NCI-H1436 treated with DMSO at 0.1 percent for 48 hours (cell line): ENCODE measurements around the gene RASA3.

Source experiments
- DNase-seq: peaks from one replicate; lab custom pipeline; 2025; lab: John Stamatoyannopoulos, UW

The RASA3 gene

DNA sequence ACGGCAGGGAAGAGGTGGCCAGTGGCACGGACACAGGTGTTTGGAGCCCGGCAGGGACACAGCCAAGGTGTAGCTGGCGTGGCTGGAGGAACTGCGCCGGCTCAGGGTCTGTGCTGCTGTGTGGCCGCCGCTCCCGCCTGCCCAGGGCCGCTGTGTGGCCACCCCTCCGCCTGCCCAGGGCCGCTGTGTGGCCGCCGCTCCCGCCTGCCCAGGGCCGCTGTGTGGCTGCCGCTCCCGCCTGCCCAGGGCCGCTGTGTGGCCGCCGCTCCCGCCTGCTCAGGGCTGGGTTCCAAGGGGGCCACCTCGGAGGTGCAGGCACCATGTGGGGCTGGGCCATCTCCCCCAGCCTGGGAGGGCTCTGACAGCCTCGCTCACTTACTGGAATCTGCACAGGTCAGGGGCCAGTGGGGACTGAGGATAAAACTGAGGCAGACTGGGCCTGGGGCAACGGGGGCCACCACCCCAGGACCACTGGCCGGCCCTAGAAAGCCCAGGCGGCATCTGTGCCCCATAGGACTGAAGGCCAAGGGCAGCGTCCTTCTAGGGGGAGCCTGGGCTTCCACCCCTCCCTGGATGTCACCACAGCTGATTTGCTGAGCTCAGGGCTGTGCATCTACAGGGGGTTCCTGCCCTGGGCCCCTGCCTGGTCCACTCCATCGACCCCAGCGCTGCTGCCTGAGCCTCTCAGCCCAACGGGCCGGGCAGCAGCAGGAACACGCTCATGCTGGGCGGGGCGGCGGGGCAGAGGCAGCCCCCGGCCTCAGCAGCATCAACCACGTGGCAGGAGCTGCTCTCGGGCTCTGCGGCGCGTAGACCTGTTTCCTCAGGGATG is 180.1 kb downstream of the RASA3 start:
- DNase-seq, result no peak

GRCh38 chr13:113951246-113951999 is 181.0 kb downstream of the RASA3 start:
- DNase-seq, result no peak

DNA sequence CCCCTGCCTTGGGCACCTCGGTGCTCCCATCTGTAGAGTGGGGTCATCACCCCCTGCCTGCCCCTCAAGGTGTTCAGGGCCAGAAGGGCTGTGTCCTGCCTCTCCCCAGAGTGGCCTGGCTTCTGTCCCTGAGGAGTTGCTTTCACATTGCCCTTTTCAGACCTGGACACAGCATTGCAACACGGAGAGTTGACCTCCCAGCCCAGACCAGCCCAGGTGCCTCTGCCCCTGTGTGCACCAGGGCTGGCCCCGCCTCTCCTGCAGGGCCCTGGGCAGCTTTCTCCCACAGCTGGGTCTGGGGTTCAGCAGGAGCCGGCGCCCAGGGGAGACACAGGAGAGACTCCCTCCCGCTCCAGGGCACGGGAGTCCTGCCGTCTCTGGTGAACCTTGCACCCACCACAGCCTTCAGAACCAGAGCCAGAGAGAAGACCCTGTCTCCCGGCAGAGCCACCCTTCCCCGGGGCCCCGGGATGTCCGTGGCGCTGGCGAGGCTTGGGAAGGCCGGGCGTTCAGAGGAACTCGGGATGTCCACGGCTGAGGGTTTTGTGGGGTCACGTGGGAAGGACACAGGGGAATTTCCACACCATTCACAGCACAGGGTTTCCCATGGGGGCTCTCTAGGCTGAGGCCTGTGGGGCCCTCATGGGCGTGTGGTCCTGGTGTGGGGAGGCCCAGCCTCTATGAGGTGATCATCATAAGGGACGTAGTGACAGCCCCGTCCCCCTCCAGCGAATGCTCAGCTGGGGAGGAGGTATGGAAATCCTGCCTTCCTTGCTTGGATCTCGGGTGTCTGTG is 181.8 kb downstream of the RASA3 start:
- DNase-seq, result no peak

DNA sequence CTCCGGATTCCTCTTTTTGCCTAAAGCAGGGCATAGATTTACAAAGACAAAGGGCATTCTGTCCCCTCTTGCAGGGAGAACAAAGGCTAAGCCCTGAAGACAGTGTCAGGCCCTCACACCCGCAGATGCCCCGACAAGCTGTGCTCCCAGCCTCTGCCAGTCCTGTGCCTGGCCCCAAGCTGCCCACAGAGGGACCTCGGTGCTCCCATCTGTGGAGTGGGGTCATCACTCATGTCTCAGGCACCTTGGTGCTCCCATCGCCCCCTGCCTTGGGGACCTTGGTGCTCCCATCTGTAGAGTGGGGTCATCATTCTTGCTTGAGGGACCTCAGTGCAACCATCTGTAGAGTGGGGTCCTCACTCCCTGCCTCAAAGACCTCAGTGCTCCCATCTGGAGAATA is 182.9 kb downstream of the RASA3 start:
- no peak for DNase-seq

DNA sequence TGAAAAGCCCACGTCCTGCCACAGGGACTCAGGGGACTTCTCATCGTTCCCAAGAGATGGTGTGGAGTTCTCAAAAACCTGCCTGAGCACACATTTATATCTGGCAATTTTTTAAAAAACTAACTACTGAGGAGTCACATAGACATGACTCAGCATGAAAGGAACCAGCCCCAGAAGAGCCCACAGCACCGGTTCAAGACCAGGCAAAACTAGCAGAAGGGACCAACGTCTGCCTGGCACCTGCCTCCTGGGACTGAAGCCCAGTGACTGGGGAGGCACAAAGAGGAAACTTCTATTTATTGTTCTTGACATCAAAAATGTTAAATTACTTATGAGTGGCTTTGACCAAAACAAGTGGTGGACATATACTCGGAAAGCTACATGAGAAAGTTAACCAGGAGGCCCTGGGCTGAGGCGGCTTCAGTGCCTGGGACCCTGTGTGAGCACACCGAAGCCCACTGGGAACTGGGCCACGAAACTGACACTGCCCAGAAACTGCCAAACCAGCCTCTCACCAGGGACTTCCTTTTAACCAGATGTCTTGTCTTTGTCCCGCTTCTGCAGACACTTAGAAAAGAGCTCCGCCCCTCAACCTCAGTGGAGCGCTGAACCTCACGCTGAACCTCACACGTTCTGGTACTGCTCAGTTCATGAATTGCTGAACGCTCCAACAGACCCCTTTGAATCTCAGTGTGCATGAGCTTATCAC is 184.2 kb downstream of the RASA3 start:
- no peak for DNase-seq

DNA sequence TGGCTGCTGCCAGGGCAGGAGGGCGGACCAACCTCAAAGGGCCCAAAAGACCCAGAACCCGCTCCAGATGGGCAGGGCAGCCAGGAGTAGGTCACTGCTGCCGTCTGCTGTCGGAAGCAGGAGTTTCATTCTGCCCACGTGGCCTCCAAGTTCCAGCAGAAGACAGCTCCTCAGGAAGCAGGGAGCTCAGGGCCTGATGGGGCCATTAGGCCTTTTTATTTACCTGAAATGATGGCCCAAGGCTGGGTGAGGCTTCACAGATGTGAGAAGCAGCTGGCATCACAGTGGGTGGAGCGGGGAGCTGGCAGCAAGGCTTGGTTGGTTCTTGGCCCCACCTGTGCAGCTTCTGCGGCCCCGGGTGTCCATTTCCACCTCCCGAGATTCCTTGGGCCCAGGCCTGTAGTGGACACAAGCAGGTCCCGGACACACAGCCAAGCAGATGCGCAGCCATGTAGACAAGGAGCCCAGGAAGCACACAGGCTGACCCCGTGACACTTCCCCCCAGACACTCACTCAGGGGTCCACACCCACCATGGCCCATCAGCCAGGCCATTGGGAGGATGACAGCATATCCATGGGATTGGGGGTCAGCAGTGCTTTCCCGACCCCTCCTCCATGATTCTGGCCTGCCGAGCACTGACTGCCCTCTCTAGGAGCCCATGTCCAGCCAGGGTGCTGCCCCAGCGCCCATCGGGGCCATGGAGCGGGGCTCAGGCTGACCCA is 185.0 kb downstream of the RASA3 start:
- DNase-seq, result no peak

DNA sequence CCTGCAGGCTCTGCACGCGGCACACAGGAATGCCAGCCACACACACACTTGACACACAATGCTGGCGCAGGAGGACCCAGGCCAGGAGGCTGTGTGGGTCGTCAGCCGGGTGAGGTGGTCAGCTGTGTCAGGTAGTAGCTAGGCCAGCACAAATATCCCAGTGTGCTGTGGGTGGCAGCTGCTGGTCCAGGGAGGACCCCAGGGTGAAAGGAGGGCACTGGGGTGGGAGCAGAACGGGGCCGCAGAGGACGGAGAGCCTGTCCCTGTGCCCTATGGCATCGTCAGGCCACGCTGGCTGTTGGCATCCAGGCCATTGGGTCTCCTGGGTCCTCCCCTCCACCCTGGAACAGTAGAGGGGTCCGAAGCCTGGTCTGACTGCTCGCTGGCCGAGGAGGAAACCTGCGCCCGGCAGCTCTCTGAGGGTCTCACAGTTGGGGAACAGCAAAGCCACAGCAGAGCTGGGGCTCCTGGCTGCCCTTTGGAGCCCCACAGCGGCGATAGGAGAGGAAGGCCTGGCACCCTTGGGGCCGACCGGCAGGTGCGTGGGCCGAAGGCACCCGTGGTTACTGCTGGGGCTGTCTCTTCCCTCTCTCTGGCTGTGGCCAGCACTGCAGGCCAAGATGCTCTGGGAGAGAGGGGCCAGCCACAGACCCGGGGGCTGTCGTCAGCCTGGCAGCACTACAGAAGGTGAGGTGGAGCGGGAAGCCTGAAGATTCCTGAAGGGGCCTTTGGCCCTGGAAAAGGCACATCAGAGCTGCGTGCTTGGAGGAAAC is 185.8 kb downstream of the RASA3 start:
- DNase-seq, result no peak

DNA sequence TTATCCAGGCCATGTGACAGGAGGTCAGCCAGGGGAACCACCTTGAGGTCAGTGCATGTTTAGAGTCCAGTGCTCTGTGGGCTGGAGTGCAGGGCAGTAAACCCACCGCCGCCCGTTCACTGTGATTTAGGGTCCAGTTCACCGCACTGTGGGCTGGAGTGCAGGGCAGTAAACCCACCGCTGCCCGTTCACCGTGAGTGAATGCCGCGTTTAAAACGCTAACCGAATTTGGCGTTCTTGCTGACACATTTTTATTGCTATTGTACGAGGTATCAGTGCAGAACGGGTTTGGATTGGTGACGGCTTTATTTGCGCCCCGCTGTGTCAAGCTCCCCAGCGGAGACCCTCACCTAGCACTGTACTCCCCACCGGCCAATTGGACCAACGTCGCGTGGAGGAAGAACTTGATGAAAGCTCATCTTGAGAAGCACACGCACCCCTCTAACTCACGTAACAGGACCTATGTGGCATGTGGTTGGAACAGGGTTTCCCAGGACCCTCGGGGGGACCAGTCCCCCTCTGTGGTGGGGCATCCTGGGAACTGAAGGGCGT is 186.5 kb downstream of the RASA3 start:
- DNase-seq, result no peak

DNA sequence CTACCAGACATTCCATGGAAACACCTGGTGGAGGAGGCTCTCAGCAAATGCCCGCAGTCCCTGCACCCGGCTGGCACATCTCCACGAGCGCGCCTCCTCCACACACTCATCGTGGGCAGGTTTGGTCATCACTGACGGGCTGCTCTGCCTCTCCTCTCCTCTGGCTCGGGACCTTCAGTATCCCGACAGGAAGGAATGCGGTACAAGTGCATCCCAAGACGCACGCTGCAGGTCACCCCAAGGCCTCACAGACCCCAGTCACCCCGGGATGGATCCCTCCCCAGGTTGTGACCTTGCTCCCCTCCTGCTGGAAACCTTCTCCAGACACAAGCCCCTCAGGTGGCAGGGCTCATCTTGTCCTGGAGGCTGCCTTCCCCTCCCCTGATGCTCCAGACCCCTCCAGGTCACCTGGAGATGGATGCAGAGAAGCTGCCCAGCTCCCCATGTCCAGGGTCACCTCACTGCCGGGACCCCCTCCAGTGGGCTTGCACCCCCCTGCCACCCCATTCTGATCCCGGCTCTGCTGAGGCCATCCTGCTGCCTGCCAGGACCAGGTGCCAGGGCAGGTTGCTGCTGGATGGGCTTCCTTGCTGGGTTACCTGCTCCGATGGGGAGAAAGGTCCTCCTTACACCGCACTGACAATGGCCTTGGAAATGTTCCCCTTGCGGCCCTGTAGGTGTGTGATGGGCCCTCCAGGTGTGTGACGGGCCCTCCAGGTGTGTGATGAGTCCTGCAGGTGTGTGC is 188.4 kb downstream of the RASA3 start:
- DNase-seq, result no peak

- no peak for DNase-seq
Observed at GRCh38 chr13:113942591-113943103, 189.8 kb downstream of the RASA3 start.

DNA sequence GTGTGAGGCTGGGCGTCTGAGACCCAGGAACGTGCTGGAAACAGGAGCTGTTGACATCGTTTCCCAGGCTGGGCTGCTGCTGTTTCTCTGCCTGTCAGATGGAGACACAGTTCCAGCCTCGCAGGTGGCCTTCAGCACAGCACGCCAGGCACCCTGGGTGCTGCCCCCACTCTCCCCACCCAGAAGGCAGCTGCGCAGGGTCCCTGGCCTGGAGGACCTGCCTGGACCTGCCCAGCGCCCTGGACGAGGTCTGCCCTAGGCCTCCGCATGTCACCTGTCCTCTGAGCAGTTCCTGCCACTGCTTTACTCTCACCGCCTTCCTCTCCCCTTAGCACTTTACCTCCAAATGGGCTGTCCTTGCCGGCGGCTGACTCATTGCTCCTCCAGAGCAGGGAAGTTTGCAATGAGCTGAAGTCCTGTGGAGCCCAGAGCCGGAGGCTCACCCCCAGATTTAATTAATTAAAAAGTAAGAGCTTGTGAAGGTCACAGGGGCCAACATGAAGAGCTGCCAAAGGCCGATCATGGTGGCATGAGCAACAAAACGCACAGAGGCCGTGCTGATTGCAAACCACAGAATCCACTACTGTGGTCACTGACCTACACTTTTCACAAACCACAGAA is 190.7 kb downstream of the RASA3 start:
- DNase-seq, result no peak

DNA sequence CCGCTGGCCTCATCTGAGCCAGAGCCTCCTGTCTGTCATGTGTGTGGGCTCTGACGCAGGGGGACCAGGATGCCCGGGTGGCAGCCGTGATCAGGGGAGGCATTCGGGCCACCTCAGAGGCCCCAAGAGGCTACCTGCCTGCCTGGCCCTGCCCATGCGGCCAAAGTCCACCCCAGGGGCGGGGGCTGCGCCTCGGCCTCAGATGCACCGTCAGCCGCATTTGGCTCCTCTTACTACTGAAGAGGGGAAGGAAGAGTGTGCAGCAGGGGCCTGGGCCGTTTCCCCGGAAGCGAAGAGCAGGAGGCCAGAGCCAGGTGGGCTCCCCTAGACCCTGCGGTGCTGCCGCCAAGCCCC is 192.5 kb downstream of the RASA3 start:
- DNase-seq, result no peak

DNA sequence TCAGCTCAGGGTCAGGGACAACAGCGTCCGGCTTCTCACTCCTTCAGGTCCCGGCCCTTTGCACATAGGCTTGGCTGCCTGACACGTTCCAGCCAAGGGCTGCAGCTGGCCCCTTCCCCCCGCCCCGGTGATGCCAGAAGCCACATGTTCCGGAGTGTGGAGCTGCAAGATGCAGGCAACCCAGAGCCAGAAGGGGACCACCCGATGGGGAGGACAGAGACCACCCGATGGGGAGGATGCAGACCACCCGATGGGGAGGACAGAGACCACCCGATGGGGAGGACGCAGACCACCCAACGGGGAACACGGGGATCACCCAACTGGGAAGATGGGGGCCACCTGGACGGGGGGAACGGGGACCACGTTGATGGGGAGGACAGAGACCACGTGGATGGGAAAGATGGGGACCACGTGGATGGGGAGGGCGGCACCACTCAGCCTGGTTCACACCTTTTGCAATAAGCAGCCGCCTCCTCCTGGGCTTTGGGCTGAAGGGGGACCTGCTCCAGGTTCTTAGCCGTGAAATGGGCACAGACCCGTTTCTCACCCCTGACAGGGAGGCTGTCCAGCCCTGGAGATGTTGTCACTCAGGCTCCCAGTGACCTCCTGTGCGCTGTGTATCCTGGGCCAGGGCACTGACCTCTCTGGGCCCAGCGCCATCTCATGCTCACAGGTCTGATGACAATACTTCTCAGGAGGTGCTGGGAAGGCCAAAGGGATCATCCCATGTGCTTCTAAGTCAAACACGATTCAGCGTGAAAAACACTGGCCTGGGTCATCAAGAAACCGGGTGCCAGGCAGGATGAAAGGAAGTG is 193.1 kb downstream of the RASA3 start:
- no peak for DNase-seq

- no peak for DNase-seq
Observed at GRCh38 chr13:113938716-113939115, 193.7 kb downstream of the RASA3 start.

DNA sequence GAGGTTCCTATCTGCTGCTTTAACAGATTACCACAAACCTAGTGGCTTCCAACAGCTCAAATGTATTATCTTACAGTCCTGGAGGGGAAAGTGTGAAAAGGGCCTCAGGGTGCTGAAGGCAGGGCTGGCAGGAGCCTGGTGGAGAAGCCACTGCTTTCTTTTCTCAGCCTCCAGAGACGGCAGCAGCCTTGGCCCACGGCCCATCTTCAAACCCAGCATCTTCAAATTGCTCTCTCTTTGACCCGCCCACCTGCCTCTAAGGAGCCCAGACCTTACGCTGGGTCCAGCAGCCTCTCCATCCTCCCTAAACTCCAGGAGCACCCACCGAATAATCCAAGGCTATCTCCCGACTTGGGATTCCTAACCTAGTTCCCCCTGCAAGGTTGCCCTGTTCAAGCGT is 194.2 kb downstream of the RASA3 start:
- DNase-seq, result no peak

DNA sequence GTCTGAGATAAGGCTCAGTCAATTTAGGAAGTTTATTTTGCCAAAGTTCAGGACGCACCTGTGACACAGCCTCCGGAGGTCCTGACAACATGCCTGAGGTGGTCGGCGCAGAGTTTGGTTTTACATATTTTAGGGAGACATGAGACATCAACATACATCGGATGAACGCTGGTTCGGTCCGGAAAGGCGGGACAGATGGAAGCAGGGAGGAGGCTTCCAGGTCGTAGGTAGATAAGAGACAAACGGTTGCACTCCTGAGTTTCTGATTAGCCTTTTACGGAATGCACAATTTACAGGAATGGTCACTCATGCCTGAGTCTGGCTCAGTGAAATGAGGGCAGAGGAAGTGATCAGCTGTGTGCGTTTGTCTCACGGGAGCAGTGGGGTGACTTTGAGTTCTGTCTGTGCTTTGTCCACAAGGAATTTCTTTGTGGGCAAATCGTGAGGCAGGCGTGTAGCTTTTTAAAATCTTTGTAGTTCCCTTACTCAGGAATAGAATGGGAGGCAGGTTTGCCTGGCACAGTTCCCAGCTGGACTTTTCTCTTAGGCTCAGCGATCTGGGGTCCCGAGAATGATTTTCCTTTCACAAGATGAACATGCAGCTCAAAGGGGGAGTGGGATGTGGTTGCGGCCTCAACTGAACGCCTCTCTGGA is 194.8 kb downstream of the RASA3 start:
- no peak for DNase-seq

GRCh38 chr13:113937073-113937472 is 195.3 kb downstream of the RASA3 start:
- DNase-seq, result no peak
